Naive B cell (primary cell): ENCODE results near the gene SCUBE2. TPM values are rescaled to one million over a fixed set of nuclear protein-coding genes. Genes with fewer than 3 reads are reported as not detected.

Source experiments
- ATAC-seq, 2 donors: fragments of 150-1000 bp; cut with Tn5 transposase; 2 replicates each; pipeline ENCODE4 v1.10.0; 2021; ENCODE audit warnings: low read depth in 2 of 2, mild to moderate bottlenecking in 2 of 2, moderate library complexity in 2 of 2
- DNase-seq: peaks from one replicate; pipeline ENCODE4 v3.0.0; 2022
- H3K27ac Mint-ChIP-seq, 6 donors: one replicate each; pipeline ENCODE4 v1.8.0; 2020 to 2022; ENCODE audit warnings: mild to moderate bottlenecking in 6 of 6, mixed read lengths in 6 of 6, moderate library complexity in 5 of 6, inconsistent platforms in 2 of 6
- H3K27me3 Mint-ChIP-seq, 3 donors: one replicate each; pipeline ENCODE4 v1.8.0; 2021 to 2022; ENCODE audit warnings: mixed read lengths in 3 of 3, mild to moderate bottlenecking in 1 of 3
- H3K36me3 Mint-ChIP-seq, 2 donors: one replicate each; pipeline ENCODE4 v1.8.0; 2020 to 2022; ENCODE audit warnings: mixed read lengths in 2 of 2, inconsistent platforms in 1 of 2, mild to moderate bottlenecking in 1 of 2
- H3K4me1 Mint-ChIP-seq, 3 donors: one replicate each; pipeline ENCODE4 v1.8.0; 2020 to 2022; ENCODE audit warnings: mixed read lengths in 3 of 3, inconsistent platforms in 1 of 3, mild to moderate bottlenecking in 1 of 3, moderate library complexity in 1 of 3
- H3K4me3 Mint-ChIP-seq, 8 donors: one replicate each; pipeline ENCODE4 v1.8.0; 2020 to 2022; ENCODE audit warnings: mild to moderate bottlenecking in 8 of 8, mixed read lengths in 8 of 8, moderate library complexity in 8 of 8, inconsistent platforms in 2 of 8
- H3K9me3 Mint-ChIP-seq, 7 donors: one replicate each; pipeline ENCODE4 v1.8.0; 2020 to 2022; ENCODE audit warnings: mixed read lengths in 7 of 7, mild to moderate bottlenecking in 5 of 7, inconsistent platforms in 2 of 7, moderate library complexity in 1 of 7
- polyA plus RNA-seq, 6 donors: library from polyadenylated mRNA; unstranded; fragments of 300-500 nt; fragmentation: Illumina TruSeq; gene quantifications; one replicate each; pipeline ENCODE4 v1.2.3, GENCODE V29; 2021; ENCODE audit warnings: low read depth in 6 of 6

The SCUBE2 gene
- polyA plus RNA-seq, 6 donors from 2014 or later, result not detected

- ATAC-seq (no peak), DNase-seq (no peak)
- no peak overlapping the region for H3K27ac Mint-ChIP-seq
- no peak overlapping the region for H3K4me3 Mint-ChIP-seq
- H3K4me1 Mint-ChIP-seq, result no peaks in the 10 kb centered on the region
- no peaks in the 10 kb centered on the region for H3K9me3 Mint-ChIP-seq
- H3K27me3 Mint-ChIP-seq, result peaks cover 5 to 17% (median 6%) of the 10 kb centered on the region in 3 donors
- no peaks in the 10 kb centered on the region for H3K36me3 Mint-ChIP-seq
Observed at GRCh38 chr11:9039863-9040262, 51.5 kb downstream of the SCUBE2 start.

GRCh38 chr11:9039198-9039597, 52.2 kb downstream of the SCUBE2 start:
- Mint-ChIP-seq H3K4me3 (no peak overlapping the region), H3K27ac (no peak overlapping the region), H3K36me3 (no peaks in the 10 kb centered on the region), H3K9me3 (no peaks in the 10 kb centered on the region), H3K4me1 (no peaks in the 10 kb centered on the region), H3K27me3 (peaks cover 5 to 10% (median 6%) of the 10 kb centered on the region in 3 donors)
- ATAC-seq (no peak), DNase-seq (no peak)

- Mint-ChIP-seq H3K9me3 (no peaks in the 10 kb centered on the region), H3K4me1 (no peaks in the 10 kb centered on the region), H3K36me3 (no peaks in the 10 kb centered on the region), H3K4me3 (no peak overlapping the region), H3K27me3 (peaks cover 5 to 10% (median 6%) of the 10 kb centered on the region in 3 donors), H3K27ac (no peak overlapping the region)
- no peak for DNase-seq
- ATAC-seq, result no peak
Observed at GRCh38 chr11:9038541-9038940, 52.9 kb downstream of the SCUBE2 start.

GRCh38 chr11:9037963-9038362, 53.4 kb downstream of the SCUBE2 start:
- Mint-ChIP-seq H3K4me1 (no peaks in the 10 kb centered on the region), H3K36me3 (no peaks in the 10 kb centered on the region), H3K27ac (peak overlapping the region in 1 of 6 donors; percentile 18), H3K9me3 (no peaks in the 10 kb centered on the region), H3K4me3 (no peak overlapping the region), H3K27me3 (peaks cover 5 to 10% (median 6%) of the 10 kb centered on the region in 3 donors)
- no peak for ATAC-seq
- no peak for DNase-seq

GRCh38 chr11:9037046-9037780, 54.2 kb downstream of the SCUBE2 start:
- H3K4me3 Mint-ChIP-seq, result no peak overlapping the region
- H3K9me3 Mint-ChIP-seq, result no peaks in the 10 kb centered on the region
- DNase-seq (no peak), ATAC-seq (no peak)
- no peaks in the 10 kb centered on the region for H3K36me3 Mint-ChIP-seq
- peak overlapping the region in 1 of 6 donors; percentile 12 for H3K27ac Mint-ChIP-seq
- peaks cover 5 to 10% (median 6%) of the 10 kb centered on the region in 3 donors for H3K27me3 Mint-ChIP-seq
- no peaks in the 10 kb centered on the region for H3K4me1 Mint-ChIP-seq

- H3K9me3 Mint-ChIP-seq, result no peaks in the 10 kb centered on the region
- no peak overlapping the region for H3K4me3 Mint-ChIP-seq
- ATAC-seq, result no peak
- no peaks in the 10 kb centered on the region for H3K36me3 Mint-ChIP-seq
- no peak for DNase-seq
- H3K27me3 Mint-ChIP-seq, result no peaks in the 10 kb centered on the region
- H3K4me1 Mint-ChIP-seq, result no peaks in the 10 kb centered on the region
- no peak overlapping the region for H3K27ac Mint-ChIP-seq
Observed at GRCh38 chr11:9030601-9031000, 60.8 kb downstream of the SCUBE2 start.

GRCh38 chr11:9029422-9029821, 62.0 kb downstream of the SCUBE2 start:
- ATAC-seq, result no peak
- no peaks in the 10 kb centered on the region for H3K9me3 Mint-ChIP-seq
- no peaks in the 10 kb centered on the region for H3K4me1 Mint-ChIP-seq
- no peak overlapping the region for H3K4me3 Mint-ChIP-seq
- DNase-seq, result no peak
- no peak overlapping the region for H3K27ac Mint-ChIP-seq
- H3K27me3 Mint-ChIP-seq, result peaks cover 0 to 5% (median 0%) of the 10 kb centered on the region in 3 donors
- no peaks in the 10 kb centered on the region for H3K36me3 Mint-ChIP-seq

GRCh38 chr11:9028581-9028980, 62.8 kb downstream of the SCUBE2 start:
- ATAC-seq (no peak), DNase-seq (no peak)
- no peaks in the 10 kb centered on the region for H3K36me3 Mint-ChIP-seq
- H3K9me3 Mint-ChIP-seq, result no peaks in the 10 kb centered on the region
- peaks cover 0 to 9% (median 0%) of the 10 kb centered on the region in 3 donors for H3K27me3 Mint-ChIP-seq
- H3K27ac Mint-ChIP-seq, result peak overlapping the region in 1 of 6 donors; percentile 60
- no peak overlapping the region for H3K4me3 Mint-ChIP-seq
- no peaks in the 10 kb centered on the region for H3K4me1 Mint-ChIP-seq

- H3K4me1 Mint-ChIP-seq, result no peaks in the 10 kb centered on the region
- H3K4me3 Mint-ChIP-seq, result no peak overlapping the region
- peak overlapping the region in 1 of 6 donors; percentile 24 for H3K27ac Mint-ChIP-seq
- H3K36me3 Mint-ChIP-seq, result no peaks in the 10 kb centered on the region
- no peaks in the 10 kb centered on the region for H3K9me3 Mint-ChIP-seq
- H3K27me3 Mint-ChIP-seq, result peaks cover 0 to 24% (median 0%) of the 10 kb centered on the region in 3 donors
- DNase-seq, result no peak
- ATAC-seq, result no peak
Observed at GRCh38 chr11:9025101-9025850, 66.1 kb downstream of the SCUBE2 start.

- Mint-ChIP-seq H3K9me3 (no peaks in the 10 kb centered on the region), H3K27me3 (peaks cover 0 to 24% (median 0%) of the 10 kb centered on the region in 3 donors), H3K27ac (no peak overlapping the region), H3K4me1 (no peaks in the 10 kb centered on the region), H3K36me3 (no peaks in the 10 kb centered on the region), H3K4me3 (no peak overlapping the region)
- DNase-seq (no peak), ATAC-seq (no peak)
Observed at GRCh38 chr11:9022961-9023680, 68.3 kb downstream of the SCUBE2 start.

GRCh38 chr11:9020916-9021315, 70.5 kb downstream of the SCUBE2 start:
- Mint-ChIP-seq H3K4me3 (no peak overlapping the region), H3K9me3 (no peaks in the 10 kb centered on the region), H3K4me1 (no peaks in the 10 kb centered on the region), H3K27ac (no peak overlapping the region), H3K36me3 (no peaks in the 10 kb centered on the region), H3K27me3 (peaks cover 0 to 24% (median 2%) of the 10 kb centered on the region in 3 donors)
- no peak for DNase-seq
- no peak for ATAC-seq

GRCh38 chr11:9019861-9020260, 71.5 kb downstream of the SCUBE2 start:
- Mint-ChIP-seq H3K36me3 (no peaks in the 10 kb centered on the region), H3K4me1 (no peaks in the 10 kb centered on the region), H3K9me3 (no peaks in the 10 kb centered on the region), H3K27me3 (peaks cover 0 to 23% (median 9%) of the 10 kb centered on the region in 3 donors), H3K4me3 (no peak overlapping the region), H3K27ac (no peak overlapping the region)
- no peak for ATAC-seq
- no peak for DNase-seq

- Mint-ChIP-seq H3K27me3 (peaks cover 9 to 21% (median 14%) of the 10 kb centered on the region in 3 donors), H3K9me3 (peaks cover 0 to 4% (median 2%) of the 10 kb centered on the region in 7 donors), H3K4me3 (no peak overlapping the region), H3K27ac (no peak overlapping the region), H3K4me1 (no peaks in the 10 kb centered on the region), H3K36me3 (no peaks in the 10 kb centered on the region)
- DNase-seq (no peak), ATAC-seq (no peak)
Observed at GRCh38 chr11:9017773-9018172, 73.6 kb downstream of the SCUBE2 start.
